ENCODE measurements around the gene FRMD1.

Gene FRMD1

DNA sequence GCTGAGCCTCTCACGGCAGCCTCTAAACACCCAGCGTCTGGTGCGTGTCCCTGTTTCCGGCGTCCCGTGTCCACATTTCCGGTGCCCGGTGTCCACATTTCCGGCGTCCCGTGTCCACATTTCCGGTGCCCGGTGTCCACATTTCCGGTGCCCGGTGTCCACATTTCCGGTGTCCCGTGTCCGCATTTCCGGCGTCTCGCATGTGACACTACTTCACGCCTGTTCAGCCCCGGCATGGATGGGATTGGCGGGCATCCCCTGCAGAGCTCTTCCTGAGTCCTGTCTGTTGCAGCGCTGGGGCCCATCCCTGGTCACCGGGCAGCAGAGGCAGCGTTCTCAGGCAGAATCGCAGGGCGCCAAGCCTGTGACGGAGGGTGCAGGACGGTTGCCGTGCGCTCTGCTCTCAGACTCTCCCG, 3.2 kb downstream of the FRMD1 start:
- no peak for DNase-seq

GRCh38 chr6:168075216-168075615, 3.8 kb downstream of the FRMD1 start:
- DNase-seq, result no peak

DNA sequence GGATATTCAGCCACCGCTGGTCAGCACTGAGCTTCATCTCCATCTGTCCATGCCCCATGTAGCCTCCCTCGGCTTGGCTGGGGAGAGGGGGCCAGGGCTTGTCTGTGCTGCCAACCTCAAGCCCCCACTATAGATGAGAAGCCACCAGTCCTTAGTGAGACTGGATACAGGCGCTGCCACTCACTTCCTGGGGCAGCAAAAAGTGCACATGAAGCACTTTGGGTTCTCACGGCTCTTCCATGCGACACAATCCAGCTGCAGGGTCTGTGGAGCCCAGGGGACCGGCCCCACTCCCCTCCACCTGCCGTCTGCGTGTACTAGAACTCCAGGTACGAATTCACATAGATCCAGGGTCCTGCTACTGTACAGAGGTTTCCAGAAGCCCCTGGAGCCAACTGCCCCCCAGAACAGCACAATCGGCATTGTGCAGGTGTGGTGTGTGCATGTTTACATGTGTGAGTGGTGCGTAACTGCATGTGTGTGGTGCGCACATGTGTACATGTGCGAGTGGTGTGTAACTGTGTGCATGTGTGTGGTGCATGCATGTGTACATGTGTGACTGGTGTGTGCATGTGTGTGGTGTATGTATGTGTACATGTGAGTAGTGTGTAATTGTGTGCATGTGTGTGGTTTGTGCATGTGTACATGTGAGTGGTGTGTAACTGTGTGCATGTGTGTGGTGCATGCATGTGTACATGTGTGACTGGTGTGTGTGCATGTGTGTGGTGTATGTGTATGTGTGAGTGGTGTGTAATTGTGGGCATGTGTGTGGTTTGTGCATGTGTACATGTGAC, 4.9 kb downstream of the FRMD1 start:
- DNase-seq, result no peak

- no peak for DNase-seq
Observed at GRCh38 chr6:168072730-168073129, 6.3 kb downstream of the FRMD1 start.

GRCh38 chr6:168072261-168072660, 6.8 kb downstream of the FRMD1 start:
- DNase-seq, result no peak

GRCh38 chr6:168071620-168072019, 7.4 kb downstream of the FRMD1 start:
- no peak for DNase-seq

- no peak for DNase-seq
Observed at GRCh38 chr6:168070804-168071203, 8.2 kb downstream of the FRMD1 start.

- no peak for DNase-seq
Observed at GRCh38 chr6:168067081-168067759, 11.8 kb downstream of the FRMD1 start.

- no peak for DNase-seq
Observed at GRCh38 chr6:168064226-168064807, 14.7 kb downstream of the FRMD1 start.

- no peak for DNase-seq
Observed at GRCh38 chr6:168063431-168063830, 15.6 kb downstream of the FRMD1 start.

DNA sequence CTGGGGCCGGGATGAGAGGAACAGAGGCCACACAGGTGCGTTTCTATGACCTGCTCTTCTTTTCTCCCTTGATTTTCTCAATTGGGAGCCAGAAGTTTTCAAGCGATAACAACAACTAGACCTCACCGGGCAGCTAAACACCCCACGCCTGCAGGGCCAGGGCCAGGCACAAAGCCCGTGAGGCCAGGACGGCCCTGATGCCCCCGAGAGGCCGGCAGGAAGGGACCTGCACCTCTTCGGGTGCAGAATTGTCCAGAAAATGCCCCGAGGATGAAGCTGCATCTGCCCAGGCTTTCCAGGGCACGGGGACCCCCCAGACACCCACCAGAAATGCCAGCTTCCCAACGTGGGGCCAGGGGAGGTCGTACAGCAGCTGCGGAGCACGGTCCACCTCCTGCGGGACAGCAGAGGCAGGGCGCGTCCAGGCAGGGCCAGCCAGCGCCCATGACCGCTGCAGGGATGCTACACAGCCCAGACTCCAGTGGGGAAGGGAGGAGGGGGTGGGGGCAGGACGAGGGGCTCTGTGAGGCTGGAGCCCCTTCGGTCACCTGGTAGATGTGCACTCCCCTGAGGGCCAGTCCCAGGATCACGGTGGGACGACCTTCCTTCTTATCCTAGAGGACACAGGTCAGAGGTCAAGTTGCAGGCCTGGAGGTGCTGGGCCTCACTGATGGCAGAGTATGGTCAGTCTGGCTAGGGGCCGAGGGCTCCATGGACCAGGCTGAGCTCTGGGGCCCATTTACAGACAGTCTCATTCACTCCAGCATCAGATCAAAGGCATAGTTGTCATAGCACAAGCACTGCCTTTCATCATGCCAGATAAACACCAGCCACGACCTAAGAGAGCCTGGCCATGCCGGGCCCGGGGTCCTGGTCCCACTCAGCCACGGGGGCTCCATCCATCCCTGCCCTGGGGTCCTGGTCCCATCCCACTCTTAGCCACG, 16.4 kb downstream of the FRMD1 start:
- no peak for DNase-seq

DNA sequence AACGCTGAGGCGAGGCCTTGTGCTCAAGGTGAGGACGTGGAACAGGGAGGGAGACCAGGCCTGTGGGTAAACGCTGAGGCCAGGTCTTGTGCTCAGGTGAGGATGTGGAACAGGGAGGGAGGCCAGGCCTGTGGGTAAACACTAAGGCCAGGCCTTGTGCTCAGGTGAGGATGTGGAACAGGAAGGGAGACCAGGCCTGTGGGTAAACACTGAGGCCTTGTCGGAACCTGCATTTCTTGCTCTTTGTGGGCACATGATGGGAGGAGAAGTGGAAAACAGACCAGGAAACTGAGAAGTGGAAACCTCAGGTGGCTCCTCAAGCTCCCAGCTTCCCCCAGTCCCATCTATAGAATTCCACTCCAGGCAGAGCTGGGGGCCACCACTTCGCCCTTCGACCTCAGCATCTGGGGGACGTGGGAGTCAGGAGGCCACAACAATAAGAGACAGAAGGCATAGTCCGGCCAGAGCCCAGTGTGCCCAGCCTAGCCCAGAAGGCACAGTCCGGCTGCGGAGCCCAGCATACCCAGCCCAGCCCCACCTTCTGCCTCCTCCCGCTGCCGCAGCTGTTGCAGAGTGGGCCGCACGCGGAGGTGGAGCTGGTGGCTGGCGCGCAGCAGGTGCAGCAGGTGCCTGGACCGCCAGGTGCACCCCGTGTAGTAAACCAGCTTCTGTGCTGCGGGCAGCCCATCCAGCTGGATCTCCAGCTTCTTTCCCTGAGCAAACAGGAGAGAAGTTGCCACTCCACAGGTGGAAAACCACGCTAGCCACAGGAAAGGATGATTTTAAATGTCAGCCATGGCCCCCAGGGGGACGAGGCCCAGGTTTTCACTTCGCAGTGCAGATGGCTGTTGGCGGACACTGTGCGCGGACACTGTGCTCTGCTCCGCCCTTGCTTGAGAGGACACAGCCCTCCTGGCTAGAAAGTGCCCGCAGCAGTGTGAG, 17.5 kb downstream of the FRMD1 start:
- no peak for DNase-seq

GRCh38 chr6:168060521-168060931, 18.5 kb downstream of the FRMD1 start:
- DNase-seq, result no peak

- no peak for DNase-seq
Observed at GRCh38 chr6:168058691-168059551, 20.1 kb downstream of the FRMD1 start.

GRCh38 chr6:168057836-168058235, 21.2 kb downstream of the FRMD1 start:
- no peak for DNase-seq

GRCh38 chr6:168056892-168057527, 22.0 kb downstream of the FRMD1 start:
- no peak for DNase-seq

- no peak for DNase-seq
Observed at GRCh38 chr6:168055696-168056489, 23.1 kb downstream of the FRMD1 start.

GRCh38 chr6:168054765-168055560, 24.0 kb downstream of the FRMD1 start:
- no peak for DNase-seq
